HFFc6 (cell line): ENCODE measurements around the gene WFS1. TPM values are rescaled to one million over a fixed set of nuclear protein-coding genes. Genes with fewer than 3 reads are reported as not detected.

ENCODE experiments used
- DNase-seq: peaks from one replicate; pipeline ENCODE4 v3.0.0-alpha.2; 2018
- H3K27ac Mint-ChIP-seq: 2 replicates; pipeline ENCODE4 v1.8.0; 2020; ENCODE audit warnings: mild to moderate bottlenecking, mixed read lengths
- H3K27me3 Mint-ChIP-seq: 2 replicates; pipeline ENCODE4 v1.8.0; 2021; ENCODE audit warnings: mild to moderate bottlenecking, moderate library complexity, mixed read lengths; ENCODE audit not compliant: insufficient read depth
- H3K36me3 Mint-ChIP-seq: 2 replicates; pipeline ENCODE4 v1.8.0; 2021; ENCODE audit warnings: low read depth, mixed read lengths
- H3K4me1 Mint-ChIP-seq: 2 replicates; pipeline ENCODE4 v1.8.0; 2020; ENCODE audit warnings: low read depth, mixed read lengths
- H3K4me3 Mint-ChIP-seq: 2 replicates; pipeline ENCODE4 v1.8.0; 2020; ENCODE audit warnings: mild to moderate bottlenecking, moderate library complexity, mixed read lengths
- H3K9me3 Mint-ChIP-seq: 2 replicates; pipeline ENCODE4 v1.8.0; 2020; ENCODE audit warnings: mild to moderate bottlenecking, mixed read lengths
- CTCF ChIP-seq: fragments of 200-600 bp; sonication (generic); IDR thresholded peaks from 2 replicates; pipeline ENCODE4 v1.5.0; 2021; ENCODE audit warnings: antibody characterized with exemption, mild to moderate bottlenecking
- total RNA-seq, 6 experiments: library from RNA; stranded (reverse); fragmentation: NEBNext Ultra II Directional; extraction: Animal tissue kit (Norgen Biotek cat#: 25700); gene quantifications; 2 replicates in 1 of 6; 3 replicates in 5 of 6; pipeline ENCODE4 v1.2.3, GENCODE V29; 2021

The WFS1 gene
- total RNA-seq, 6 experiments from 2014 or later: 47.3 to 72.1 (median 56.0) TPM

GRCh38 chr4:6350646-6351045, 81.0 kb downstream of the WFS1 start:
- TF ChIP-seq CTCF: no peak
- Mint-ChIP-seq H3K4me3 (no peak overlapping the region), H3K36me3 (no peaks in the 10 kb centered on the region), H3K9me3 (peaks cover 6% of the 10 kb centered on the region; the same call in 1 of the 2 replicates), H3K27ac (no peak overlapping the region), H3K4me1 (peaks cover 12% of the 10 kb centered on the region; the same call in 1 of the 2 replicates), H3K27me3 (peaks cover 44% of the 10 kb centered on the region)
- DNase-seq: no peak

- H3K27me3 Mint-ChIP-seq: peaks cover 47% of the 10 kb centered on the region
- TF ChIP-seq CTCF: no peak
- DNase-seq: no peak
- no peaks in the 10 kb centered on the region; the same call in 1 of the 2 replicates for H3K9me3 Mint-ChIP-seq
- H3K27ac Mint-ChIP-seq: no peak overlapping the region
- no peak overlapping the region for H3K4me3 Mint-ChIP-seq
- H3K4me1 Mint-ChIP-seq: peaks cover 12% of the 10 kb centered on the region; the same call in 1 of the 2 replicates
- no peaks in the 10 kb centered on the region for H3K36me3 Mint-ChIP-seq
Measured at GRCh38 chr4:6351246-6352000, 81.8 kb downstream of the WFS1 start.

GRCh38 chr4:6352031-6352692, 82.5 kb downstream of the WFS1 start:
- no peak overlapping the region for H3K27ac Mint-ChIP-seq
- no peak for DNase-seq
- TF ChIP-seq CTCF: no peak
- H3K9me3 Mint-ChIP-seq: no peaks in the 10 kb centered on the region
- peaks cover 12% of the 10 kb centered on the region; the same call in 1 of the 2 replicates for H3K4me1 Mint-ChIP-seq
- H3K27me3 Mint-ChIP-seq: peaks cover 52% of the 10 kb centered on the region
- H3K4me3 Mint-ChIP-seq: no peak overlapping the region
- no peaks in the 10 kb centered on the region for H3K36me3 Mint-ChIP-seq

Other genes with a start within 250 kb of the WFS1 start
- gene JAKMIP1, start 69.3 kb upstream of the WFS1 start, total RNA-seq: not detected
- under 1 TPM in 4 of 6 experiments, not detected in 2; 0.14 to 0.25 (median 0.23) TPM for gene PPP2R2C, start 202.8 kb downstream of the WFS1 start, total RNA-seq